A549 (cell line): ENCODE data around the gene KCNK15. TPM values are rescaled to one million over a fixed set of nuclear protein-coding genes. Genes with fewer than 3 reads are reported as not detected.

ENCODE experiments used
- ATAC-seq, 2 experiments: fragments of 200-7000 bp in 1 of 2; fragments of >200 bp in 1 of 2; cut with Nextera tagmentation in 1 of 2; cut with Tn5 transposase in 1 of 2; 3 replicates each; pipeline versions ENCODE4 v1.8.0 to v1.9.1; 2018 to 2020; ENCODE audit warnings: mild to moderate bottlenecking in 1 of 2, moderate library complexity in 1 of 2
- CTCF ChIA-PET: fragments of 300-600 bp; sonication (Branson Sonifier 250); formaldehyde crosslinking; extraction: SDS; loops from one replicate; lab custom pipeline; 2021; ENCODE audit warnings: antibody characterized with exemption, inconsistent platforms; lab: Yijun Ruan, JAX
- POLR2A ChIA-PET: fragments of 350-600 bp; formaldehyde crosslinking; extraction: SDS; loops from one replicate; lab custom pipeline; 2021; ENCODE audit warnings: antibody characterized with exemption, inconsistent platforms; lab: Yijun Ruan, JAX
- DNase-seq, 2 experiments: peaks; one replicate each; pipeline versions ENCODE4 v3.0.0 to v3.0.0-alpha.2; 2011 to 2016; ENCODE audit warnings: low read depth in 1 of 2, low spot score in 1 of 2
- FAIRE-seq: peaks from 2 replicates; lab custom pipeline; 2011; peaks lifted over from hg19 to GRCh38; lab: Jason Lieb, UNC
- H3K27ac ChIP-seq, 2 experiments: fragments of >200 bp; sonication (Bioruptor Twin); formaldehyde crosslinking; 3 replicates each; pipeline ENCODE4 v1.5.1; 2016 to 2017
- H3K4me1 ChIP-seq: fragments of >200 bp; sonication (Bioruptor Twin); formaldehyde crosslinking; 3 replicates; pipeline ENCODE4 v1.6.1; 2016
- H3K4me2 ChIP-seq: fragments of >200 bp; sonication (Bioruptor Twin); formaldehyde crosslinking; 3 replicates; pipeline ENCODE4 v1.6.1; 2016
- H3K4me3 ChIP-seq: fragments of >200 bp; sonication (Bioruptor Twin); formaldehyde crosslinking; 3 replicates; pipeline ENCODE4 v1.5.1; 2016
- H3K9me3 ChIP-seq: fragments of >200 bp; sonication (Bioruptor Twin); formaldehyde crosslinking; 3 replicates; pipeline ENCODE4 v1.6.1; 2016
- BHLHE40 ChIP-seq: IDR thresholded peaks from 2 replicates; pipeline ENCODE4 v1.6.1; 2012; ENCODE audit warnings: low read depth, low read length, inconsistent platforms
- CEBPB ChIP-seq, 2 experiments: fragments of >200 bp in 1 of 2; sonication (Bioruptor Twin) in 1 of 2; formaldehyde crosslinking in 1 of 2; IDR thresholded peaks; 2 replicates each; pipeline ENCODE4 v1.6.1; 2012 to 2016
- CHD4 ChIP-seq: fragments of 200-600 bp; sonication (generic); IDR thresholded peaks from 2 replicates; pipeline ENCODE4 v1.6.1; 2016; ENCODE audit warnings: antibody characterized with exemption, mild to moderate bottlenecking, borderline replicate concordance
- ESRRA ChIP-seq: fragments of 150-350 bp; IDR thresholded peaks from 2 replicates; pipeline ENCODE4 v1.6.1; 2014; ENCODE audit warnings: mild to moderate bottlenecking, low read length, borderline replicate concordance
- FOXS1 ChIP-seq: fragments of 250-450 bp; sonication (Bioruptor Pico); IDR thresholded peaks from 2 replicates; pipeline ENCODE4 v1.5.0; 2020; ENCODE audit warnings: mild to moderate bottlenecking, moderate library complexity
- GATA3 ChIP-seq: IDR thresholded peaks from 2 replicates; pipeline ENCODE4 v1.6.1; 2012; ENCODE audit warnings: borderline replicate concordance
- HOXA7 ChIP-seq: fragments of 250-450 bp; sonication (Bioruptor Pico); IDR thresholded peaks from 2 replicates; pipeline ENCODE4 v1.5.0; 2020; ENCODE audit warnings: mild to moderate bottlenecking, moderate library complexity
- HOXB13 ChIP-seq: fragments of 250-450 bp; sonication (Bioruptor Pico); IDR thresholded peaks from 2 replicates; pipeline ENCODE4 v1.5.0; 2020; ENCODE audit warnings: low read depth, mild to moderate bottlenecking, moderate library complexity
- JUN ChIP-seq, 2 experiments: fragments of >200 bp; sonication (Bioruptor Twin); formaldehyde crosslinking; IDR thresholded peaks; 2 replicates in 1 of 2; 3 replicates in 1 of 2; pipeline ENCODE4 v1.6.1; 2016 to 2017
- NR3C1 ChIP-seq: fragments of >200 bp; sonication (Bioruptor Twin); formaldehyde crosslinking; IDR thresholded peaks from 3 replicates; pipeline ENCODE4 v1.6.1; 2017
- PHF8 ChIP-seq: fragments of 200-600 bp; sonication (generic); IDR thresholded peaks from 2 replicates; pipeline ENCODE4 v1.6.1; 2016; ENCODE audit warnings: low read depth, mild to moderate bottlenecking, antibody characterized with exemption, moderate library complexity, borderline replicate concordance
- POLR2AphosphoS2 ChIP-seq: conservative IDR thresholded peaks from 2 replicates; pipeline ENCODE4 v1.6.1; 2012; ENCODE audit warnings: low read length, improper control_type of control experiment, inconsistent platforms
- RFX5 ChIP-seq: fragments of 450-650 bp; IDR thresholded peaks from 2 replicates; pipeline ENCODE4 v1.7.1; 2014; ENCODE audit warnings: antibody characterized with exemption, mild to moderate bottlenecking, moderate library complexity
- RNF2 ChIP-seq: fragments of 200-600 bp; sonication (generic); IDR thresholded peaks from 2 replicates; pipeline ENCODE4 v1.6.1; 2016; ENCODE audit warnings: low read depth, mild to moderate bottlenecking, antibody characterized with exemption, moderate library complexity, borderline replicate concordance
- SMC3 ChIP-seq: fragments of >200 bp; sonication (Bioruptor Twin); formaldehyde crosslinking; IDR thresholded peaks from 3 replicates; pipeline ENCODE4 v1.6.1; 2018; ENCODE audit warnings: inconsistent platforms
- TFCP2L1 ChIP-seq: fragments of 250-450 bp; sonication (Bioruptor Pico); IDR thresholded peaks from 2 replicates; pipeline ENCODE4 v1.5.0; 2021; ENCODE audit warnings: mild to moderate bottlenecking
- TP53 ChIP-seq: fragments of 250-450 bp; sonication (Bioruptor Pico); IDR thresholded peaks from 2 replicates; pipeline ENCODE4 v1.5.0; 2021; ENCODE audit warnings: mild to moderate bottlenecking, moderate library complexity
- ZFP36 ChIP-seq: fragments of 450-650 bp; IDR thresholded peaks from 2 replicates; pipeline ENCODE4 v1.6.1; 2014; ENCODE audit warnings: borderline replicate concordance; ENCODE audit not compliant: partially characterized antibody
- ZSCAN20 ChIP-seq: fragments of 250-450 bp; sonication (Bioruptor Pico); IDR thresholded peaks from 2 replicates; pipeline ENCODE4 v1.8.0; 2022; ENCODE audit warnings: mild to moderate bottlenecking, moderate library complexity
- WGBS: methylation state at CpG from one replicate; pipeline ENCODE4 v1.1.6; 2017; ENCODE audit errors: missing lambda C conversion rate; 5-methylcytosine and 5-hydroxymethylcytosine counted together
- polyA plus RNA-seq, 4 experiments: library from polyadenylated mRNA; depleted of rRNA in 3 of 4; stranded (reverse); fragments of >200 nt; fragmentation: RNase III in 1 of 4; extraction: RNeasy Plus Mini Kit Qiagen cat#74134 plus additional on column Dnase treatment in 1 of 4; gene quantifications; 2 replicates in 3 of 4; 3 replicates in 1 of 4; pipeline ENCODE4 v1.2.3, GENCODE V29; 2011 to 2017
- TF ChIP-seq, protein P1 (sequence below): fragments of 150-350 bp; IDR thresholded peaks from 2 replicates; pipeline ENCODE4 v1.6.1; 2014; ENCODE audit warnings: low read depth, mild to moderate bottlenecking, low read length
- TF ChIP-seq, protein P2 (sequence below): fragments of 450-650 bp; IDR thresholded peaks from 2 replicates; pipeline ENCODE4 v1.6.1; 2014; ENCODE audit warnings: antibody characterized with exemption
- TF ChIP-seq, protein P3 (sequence below): fragments of >200 bp; sonication (Bioruptor Twin); formaldehyde crosslinking; IDR thresholded peaks from 3 replicates; pipeline ENCODE4 v1.6.1; 2016
- TF ChIP-seq, protein P4 (sequence below): fragments of 200-600 bp; sonication (generic); IDR thresholded peaks from 2 replicates; pipeline ENCODE4 v1.6.1; 2016; ENCODE audit warnings: antibody characterized with exemption, mild to moderate bottlenecking, moderate library complexity

KCNK15 gene
- polyA plus RNA-seq, 2 of the 4 experiments (the other 2 are of a cell fraction), result 0.43 to 0.49 TPM

DNA sequence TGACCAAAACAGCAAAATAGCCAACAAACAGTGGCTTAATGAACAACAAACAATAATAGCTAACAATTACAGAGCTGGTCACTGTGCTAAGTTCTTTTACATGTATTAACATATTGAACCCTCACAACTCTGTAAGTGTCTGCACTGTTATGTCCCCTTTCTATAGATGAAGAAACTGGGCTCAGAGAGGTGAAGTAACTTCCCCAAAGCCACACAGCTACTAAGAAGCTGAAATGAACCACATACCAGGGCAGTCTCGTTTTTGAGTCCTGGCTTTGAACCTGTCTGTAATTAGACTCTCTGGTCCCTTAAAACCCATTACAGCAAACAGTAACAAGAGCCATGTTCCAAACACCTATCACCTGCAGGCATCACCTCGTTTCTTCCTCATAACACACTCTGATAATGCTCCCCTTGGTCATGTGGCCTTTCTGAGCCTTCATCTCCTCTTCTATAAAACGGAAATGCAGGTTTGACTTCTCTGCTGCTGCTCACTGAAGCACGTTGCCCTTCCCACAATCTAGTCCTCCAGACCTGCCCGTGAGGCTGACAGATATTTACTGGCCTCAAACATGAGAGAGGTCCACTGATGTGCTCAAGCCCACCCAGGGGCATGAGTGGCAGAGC is 23.3 kb downstream of the KCNK15 start (continued):
- no peak for TF ChIP-seq POLR2AphosphoS2
- TF ChIP-seq, protein P1, sequence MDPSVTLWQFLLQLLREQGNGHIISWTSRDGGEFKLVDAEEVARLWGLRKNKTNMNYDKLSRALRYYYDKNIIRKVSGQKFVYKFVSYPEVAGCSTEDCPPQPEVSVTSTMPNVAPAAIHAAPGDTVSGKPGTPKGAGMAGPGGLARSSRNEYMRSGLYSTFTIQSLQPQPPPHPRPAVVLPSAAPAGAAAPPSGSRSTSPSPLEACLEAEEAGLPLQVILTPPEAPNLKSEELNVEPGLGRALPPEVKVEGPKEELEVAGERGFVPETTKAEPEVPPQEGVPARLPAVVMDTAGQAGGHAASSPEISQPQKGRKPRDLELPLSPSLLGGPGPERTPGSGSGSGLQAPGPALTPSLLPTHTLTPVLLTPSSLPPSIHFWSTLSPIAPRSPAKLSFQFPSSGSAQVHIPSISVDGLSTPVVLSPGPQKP, result no peak
- TF ChIP-seq RNF2, result no peak
- TF ChIP-seq, all 56 proteins: peak for 0

GRCh38 chr20:44769481-44769863 is 23.8 kb downstream of the KCNK15 start:
- Histone ChIP-seq H3K4me1 (no peaks in the 10 kb centered on the region), H3K27ac (no peak overlapping the region), H3K9me3 (no peaks in the 10 kb centered on the region), H3K4me3 (no peak overlapping the region), H3K4me2 (no peak overlapping the region)
- FAIRE-seq (no peak), ATAC-seq (no peak), DNase-seq (no peak)
- ChIA-PET CTCF (interaction anchor here (1.2 to 4.1 kb wide), 4 partner anchors 14 to 29 kb away, joined by 3 to 22 read pairs (median 9); no protein-coding TSS in a partner anchor), POLR2A (no interaction called here)
- no peak for TF ChIP-seq JUN (IDR thresholded peaks at IDR 0.05)
- TF ChIP-seq TFCP2L1 (CRISPR knock-in tag), result no peak
- no peak for TF ChIP-seq NR3C1
- no peak for TF ChIP-seq CHD4
- TF ChIP-seq HOXB13 (CRISPR knock-in tag), result no peak
- TF ChIP-seq GATA3, result no peak
- no peak for TF ChIP-seq BHLHE40
- TF ChIP-seq, protein P2, sequence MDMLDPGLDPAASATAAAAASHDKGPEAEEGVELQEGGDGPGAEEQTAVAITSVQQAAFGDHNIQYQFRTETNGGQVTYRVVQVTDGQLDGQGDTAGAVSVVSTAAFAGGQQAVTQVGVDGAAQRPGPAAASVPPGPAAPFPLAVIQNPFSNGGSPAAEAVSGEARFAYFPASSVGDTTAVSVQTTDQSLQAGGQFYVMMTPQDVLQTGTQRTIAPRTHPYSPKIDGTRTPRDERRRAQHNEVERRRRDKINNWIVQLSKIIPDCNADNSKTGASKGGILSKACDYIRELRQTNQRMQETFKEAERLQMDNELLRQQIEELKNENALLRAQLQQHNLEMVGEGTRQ, result no peak
- no peak for TF ChIP-seq FOXS1 (CRISPR knock-in tag)
- no peak for TF ChIP-seq SMC3
- WGBS, result 59% methylated on average over 5 of the region's 5 CpGs

GRCh38 chr20:44770484-44771171 is 25.0 kb downstream of the KCNK15 start:
- Histone ChIP-seq H3K9me3 (no peaks in the 10 kb centered on the region), H3K4me2 (no peak overlapping the region), H3K27ac (no peak overlapping the region)
- POLR2A ChIA-PET, result no interaction called here
- no peak for TF ChIP-seq RFX5
- TF ChIP-seq ESRRA, result peak; percentile 68; the same call in 1 of the 2 replicates
- TF ChIP-seq, all 56 proteins: peak for 1
- no peak for FAIRE-seq
- no peak overlapping the region for H3K4me3 ChIP-seq
- H3K4me1 ChIP-seq, result no peaks in the 10 kb centered on the region
- 34% methylated on average over 11 of the region's 11 CpGs for WGBS
- CTCF ChIA-PET, result interaction anchor here (1.9 to 4.1 kb wide), 3 partner anchors 20 to 23 kb away, joined by 4 to 22 read pairs (median 6); no protein-coding TSS in a partner anchor
- ATAC-seq, result no peak
- no peak for DNase-seq

GRCh38 chr20:44771172-44771535 is 25.5 kb downstream of the KCNK15 start:
- POLR2A ChIA-PET, result no interaction called here
- Histone ChIP-seq H3K4me3 (no peak overlapping the region), H3K4me2 (no peak overlapping the region), H3K9me3 (no peaks in the 10 kb centered on the region), H3K27ac (no peak overlapping the region), H3K4me1 (no peaks in the 10 kb centered on the region)
- FAIRE-seq, result no peak
- DNase-seq, result no peak
- CTCF ChIA-PET, result interaction anchor here (1.1 to 1.9 kb wide), 3 partner anchors 15 to 23 kb away, joined by 4 to 6 read pairs (median 6); no protein-coding TSS in a partner anchor
- ATAC-seq, result no peak; a peak in 1 of 6 replicates
- 70% methylated on average over 8 of the region's 8 CpGs for WGBS
- TF ChIP-seq BHLHE40, result no peak
- no peak for TF ChIP-seq HOXA7 (CRISPR knock-in tag)
- TF ChIP-seq HOXB13 (CRISPR knock-in tag), result no peak
- TF ChIP-seq PHF8, result no peak
- no peak for TF ChIP-seq CHD4
- no peak for TF ChIP-seq CEBPB (IDR thresholded peaks at IDR 0.05)
- TF ChIP-seq, protein P3, sequence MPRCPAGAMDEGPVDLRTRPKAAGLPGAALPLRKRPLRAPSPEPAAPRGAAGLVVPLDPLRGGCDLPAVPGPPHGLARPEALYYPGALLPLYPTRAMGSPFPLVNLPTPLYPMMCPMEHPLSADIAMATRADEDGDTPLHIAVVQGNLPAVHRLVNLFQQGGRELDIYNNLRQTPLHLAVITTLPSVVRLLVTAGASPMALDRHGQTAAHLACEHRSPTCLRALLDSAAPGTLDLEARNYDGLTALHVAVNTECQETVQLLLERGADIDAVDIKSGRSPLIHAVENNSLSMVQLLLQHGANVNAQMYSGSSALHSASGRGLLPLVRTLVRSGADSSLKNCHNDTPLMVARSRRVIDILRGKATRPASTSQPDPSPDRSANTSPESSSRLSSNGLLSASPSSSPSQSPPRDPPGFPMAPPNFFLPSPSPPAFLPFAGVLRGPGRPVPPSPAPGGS, result no peak
- no peak for TF ChIP-seq POLR2AphosphoS2
- TF ChIP-seq, protein P4, sequence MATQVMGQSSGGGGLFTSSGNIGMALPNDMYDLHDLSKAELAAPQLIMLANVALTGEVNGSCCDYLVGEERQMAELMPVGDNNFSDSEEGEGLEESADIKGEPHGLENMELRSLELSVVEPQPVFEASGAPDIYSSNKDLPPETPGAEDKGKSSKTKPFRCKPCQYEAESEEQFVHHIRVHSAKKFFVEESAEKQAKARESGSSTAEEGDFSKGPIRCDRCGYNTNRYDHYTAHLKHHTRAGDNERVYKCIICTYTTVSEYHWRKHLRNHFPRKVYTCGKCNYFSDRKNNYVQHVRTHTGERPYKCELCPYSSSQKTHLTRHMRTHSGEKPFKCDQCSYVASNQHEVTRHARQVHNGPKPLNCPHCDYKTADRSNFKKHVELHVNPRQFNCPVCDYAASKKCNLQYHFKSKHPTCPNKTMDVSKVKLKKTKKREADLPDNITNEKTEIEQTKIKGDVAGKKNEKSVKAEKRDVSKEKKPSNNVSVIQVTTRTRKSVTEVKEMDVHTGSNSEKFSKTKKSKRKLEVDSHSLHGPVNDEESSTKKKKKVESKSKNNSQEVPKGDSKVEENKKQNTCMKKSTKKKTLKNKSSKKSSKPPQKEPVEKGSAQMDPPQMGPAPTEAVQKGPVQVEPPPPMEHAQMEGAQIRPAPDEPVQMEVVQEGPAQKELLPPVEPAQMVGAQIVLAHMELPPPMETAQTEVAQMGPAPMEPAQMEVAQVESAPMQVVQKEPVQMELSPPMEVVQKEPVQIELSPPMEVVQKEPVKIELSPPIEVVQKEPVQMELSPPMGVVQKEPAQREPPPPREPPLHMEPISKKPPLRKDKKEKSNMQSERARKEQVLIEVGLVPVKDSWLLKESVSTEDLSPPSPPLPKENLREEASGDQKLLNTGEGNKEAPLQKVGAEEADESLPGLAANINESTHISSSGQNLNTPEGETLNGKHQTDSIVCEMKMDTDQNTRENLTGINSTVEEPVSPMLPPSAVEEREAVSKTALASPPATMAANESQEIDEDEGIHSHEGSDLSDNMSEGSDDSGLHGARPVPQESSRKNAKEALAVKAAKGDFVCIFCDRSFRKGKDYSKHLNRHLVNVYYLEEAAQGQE, result no peak
- TF ChIP-seq ZSCAN20 (CRISPR knock-in tag), result no peak
- TF ChIP-seq TP53 (CRISPR knock-in tag), result no peak
- TF ChIP-seq RFX5, result no peak
- TF ChIP-seq FOXS1 (CRISPR knock-in tag), result no peak
- TF ChIP-seq ZFP36, result no peak
